Lower leg skin (tissue), 4 donors: ENCODE measurements around the gene KAT6B. TPM values are rescaled to one million over a fixed set of nuclear protein-coding genes. Genes with fewer than 3 reads are reported as not detected.

Experiments used
- DNase-seq, 2 donors: peaks; one replicate each; pipeline ENCODE4 v3.0.0-alpha.2; 2019; ENCODE audit warnings: low spot score in 2 of 2
- H3K4me3 ChIP-seq: fragments of 200-600 bp; sonication (generic); 2 replicates; pipeline ENCODE4 v1.5.1; 2017; ENCODE audit warnings: mild to moderate bottlenecking, low read depth; ENCODE audit not compliant: poor library complexity, severe bottlenecking
- CTCF ChIP-seq, 3 donors: fragments of 450-650 bp; IDR thresholded peaks; one replicate each; pipeline ENCODE4 v1.5.1; 2016; ENCODE audit warnings: antibody characterized with exemption in 3 of 3, mild to moderate bottlenecking in 3 of 3, moderate library complexity in 2 of 3
- POLR2A ChIP-seq, 2 donors: fragments of 450-650 bp; IDR thresholded peaks; one replicate each; pipeline ENCODE4 v1.6.1; 2016 to 2017; ENCODE audit warnings: antibody characterized with exemption in 2 of 2, mild to moderate bottlenecking in 1 of 2, moderate library complexity in 1 of 2
- WGBS, 2 donors: methylation state at CpG; one replicate each; pipeline ENCODE4 v1.1.5; 2018; 5-methylcytosine and 5-hydroxymethylcytosine counted together
- intact Hi-C: fragments of 100-400 bp; cut with DNase I; formaldehyde crosslinking; loops from one replicate; pipeline ENCODE4 v1.15.0; 2023; ENCODE audit warnings: low total_unique reads
- total RNA-seq, 4 donors: library from RNA; depleted of rRNA; stranded (reverse); fragments of >200 nt; gene quantifications; one replicate each; pipeline ENCODE4 v1.1.0, GENCODE V29; 2016

KAT6B gene
- total RNA-seq, 4 donors from 2014 or later, result 17.2 to 40.1 (median 34.5) TPM

GRCh38 chr10:74881253-74881884, 55.0 kb downstream of the KAT6B start:
- no peak for TF ChIP-seq CTCF (IDR thresholded peaks at IDR 0.05)
- no peak for TF ChIP-seq POLR2A (IDR thresholded peaks at IDR 0.05)
- intact Hi-C loops, result no loop called here
- DNase-seq, result no peak
- WGBS, 2 donors, result 92 to 94% methylated on average over 7 of the region's 7 CpGs
- no peak overlapping the region for H3K4me3 ChIP-seq

- H3K4me3 ChIP-seq, result no peak overlapping the region
- no peak for DNase-seq
- 36 to 50% methylated on average over 1 of the region's 1 CpG for WGBS, 2 donors
- intact Hi-C loops, result no loop called here
- TF ChIP-seq CTCF (IDR thresholded peaks at IDR 0.05) (no peak), POLR2A (IDR thresholded peaks at IDR 0.05) (no peak)
Observed at GRCh38 chr10:74882427-74882826, 56.0 kb downstream of the KAT6B start.

DNA sequence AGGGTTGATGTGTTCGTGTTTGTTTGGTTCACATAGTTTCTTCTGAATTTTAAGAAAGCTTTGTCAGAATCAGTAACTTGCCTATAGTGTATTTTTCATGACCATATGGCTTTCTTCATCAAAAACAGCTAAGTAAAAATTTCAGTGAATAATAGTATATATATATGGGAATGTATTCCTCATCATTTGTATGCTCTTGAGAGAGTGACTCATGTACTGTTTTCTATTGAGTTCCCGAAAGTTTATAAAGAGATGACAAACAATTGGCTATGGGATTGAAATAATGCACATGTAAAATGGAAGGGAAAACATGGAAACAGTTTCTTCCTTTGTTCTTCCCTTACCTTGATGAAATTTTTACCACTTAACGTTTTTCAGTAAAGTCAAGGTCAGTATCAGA, 56.4 kb downstream of the KAT6B start:
- no peak for DNase-seq
- TF ChIP-seq POLR2A (IDR thresholded peaks at IDR 0.05) (no peak), CTCF (IDR thresholded peaks at IDR 0.05) (no peak)
- intact Hi-C loops, result no loop called here
- H3K4me3 ChIP-seq, result no peak overlapping the region
- 64 to 72% methylated on average over 3 of the region's 3 CpGs for WGBS, 2 donors

DNA sequence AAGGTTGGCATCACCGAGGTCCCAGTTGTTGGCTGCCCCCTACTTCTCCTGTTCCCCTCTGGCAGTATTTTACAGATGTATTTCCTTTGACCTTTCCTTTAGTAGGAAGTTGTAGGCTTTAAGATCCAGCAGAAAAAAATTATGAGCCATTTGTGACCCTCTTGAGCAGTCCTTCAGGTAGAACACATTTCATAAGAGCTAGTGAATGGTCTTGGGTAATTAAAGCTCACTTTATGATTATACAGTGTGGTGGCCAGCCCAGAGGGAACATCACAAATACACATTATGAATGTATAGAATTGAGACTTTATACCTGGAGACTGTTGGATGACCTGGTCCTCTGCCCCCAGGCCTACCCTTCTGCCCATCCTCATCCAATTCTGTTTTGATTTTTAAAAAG, 57.0 kb downstream of the KAT6B start:
- intact Hi-C loops, result no loop called here
- TF ChIP-seq POLR2A (IDR thresholded peaks at IDR 0.05) (no peak), CTCF (IDR thresholded peaks at IDR 0.05) (no peak)
- 76 to 88% methylated on average over 1 of the region's 1 CpG for WGBS, 2 donors
- H3K4me3 ChIP-seq, result no peak overlapping the region
- no peak for DNase-seq

- DNase-seq, result no peak
- 79 to 89% methylated on average over 2 of the region's 2 CpGs for WGBS, 2 donors
Observed at GRCh38 chr10:74887614-74888284, 61.3 kb downstream of the KAT6B start.

More at GRCh38 chr10:74887614-74888284, 61.3 kb downstream of the KAT6B start:
- TF ChIP-seq POLR2A (IDR thresholded peaks at IDR 0.05), result no peak
- TF ChIP-seq CTCF (IDR thresholded peaks at IDR 0.05), result no peak
- intact Hi-C loops, result no loop called here
- no peak overlapping the region for H3K4me3 ChIP-seq
